SK-N-SH (cell line): ENCODE data around the gene SCAMP2. TPM values are rescaled to one million over a fixed set of nuclear protein-coding genes. Genes with fewer than 3 reads are reported as not detected.

Experiments used
- CTCF ChIA-PET: fragments of 300-600, 350-600 bp; formaldehyde crosslinking; extraction: SDS; loops from one replicate; lab custom pipeline; 2021; lab: Yijun Ruan, JAX
- POLR2A ChIA-PET: fragments of 350-600 bp; sonication (Branson Sonifier 250); formaldehyde crosslinking; extraction: SDS; loops from one replicate; lab custom pipeline; 2020; ENCODE audit warnings: antibody characterized with exemption, inconsistent platforms; lab: Yijun Ruan, JAX
- DNase-seq: peaks from one replicate; pipeline ENCODE4 v3.0.0; 2012
- H2AFZ ChIP-seq: fragments of 200-600 bp; sonication (generic); 2 replicates; pipeline ENCODE4 v1.8.1; 2016; ENCODE audit warnings: antibody characterized with exemption, mild to moderate bottlenecking, low read depth
- H3F3A ChIP-seq: fragments of 200-600 bp; sonication (generic); replicated peaks from 2 replicates; pipeline ENCODE3; 2016; ENCODE audit warnings: antibody characterized with exemption, mild to moderate bottlenecking; ENCODE audit not compliant: insufficient read depth
- H3K27ac ChIP-seq, 2 experiments: fragments of 200-500 bp in 1 of 2; fragments of 200-600 bp in 1 of 2; sonication (Bioruptor generic) in 1 of 2; sonication (generic), shearing (Covaris generic) in 1 of 2; 2 replicates each; pipeline versions ENCODE4 v1.5.1 to v1.6.1; 2014 to 2016; ENCODE audit warnings: low read depth in 2 of 2, inconsistent platforms in 1 of 2, low read length in 1 of 2, mild to moderate bottlenecking in 1 of 2, mixed read lengths in 1 of 2
- H3K27me3 ChIP-seq: fragments of 200-600 bp; sonication (generic), shearing (Covaris generic); 2 replicates; pipeline ENCODE4 v1.6.1; 2016; ENCODE audit warnings: mixed run types; ENCODE audit not compliant: insufficient read depth
- H3K36me3 ChIP-seq, 2 experiments: fragments of 200-500 bp in 1 of 2; fragments of 200-600 bp in 1 of 2; sonication (Bioruptor generic) in 1 of 2; sonication (generic) in 1 of 2; replicated peaks in 1 of 2; 2 replicates each; pipeline versions ENCODE3 to v1.5.1; 2014 to 2016; ENCODE audit warnings: low read length in 1 of 2, mild to moderate bottlenecking in 1 of 2; ENCODE audit not compliant: insufficient read depth in 2 of 2, control insufficient read depth in 1 of 2
- H3K4me1 ChIP-seq, 2 experiments: fragments of 200-500 bp in 1 of 2; fragments of 200-600 bp in 1 of 2; sonication (Bioruptor generic) in 1 of 2; sonication (generic), shearing (Covaris generic) in 1 of 2; 2 replicates each; pipeline versions ENCODE4 v1.5.1 to v1.6.1; 2014 to 2016; ENCODE audit warnings: low read depth in 1 of 2, low read length in 1 of 2, mixed run types in 1 of 2; ENCODE audit not compliant: insufficient read depth in 2 of 2, control insufficient read depth in 1 of 2
- H3K4me2 ChIP-seq: fragments of 200-600 bp; sonication (generic), shearing (Covaris generic); 2 replicates; pipeline ENCODE4 v1.6.1; 2017; ENCODE audit warnings: mixed run types
- H3K4me3 ChIP-seq, 2 experiments: fragments of 200-500 bp in 1 of 2; fragments of 200-600 bp in 1 of 2; sonication (Bioruptor generic) in 1 of 2; sonication (generic), shearing (Covaris generic) in 1 of 2; 2 replicates each; pipeline versions ENCODE4 v1.5.1 to v1.8.1; 2014 to 2016; ENCODE audit warnings: low read depth in 2 of 2, inconsistent platforms in 1 of 2, low read length in 1 of 2, mild to moderate bottlenecking in 1 of 2, mixed read lengths in 1 of 2, moderate library complexity in 1 of 2
- H3K79me2 ChIP-seq: fragments of 200-600 bp; sonication (generic); 2 replicates; pipeline ENCODE4 v1.8.1; 2017; ENCODE audit warnings: mild to moderate bottlenecking; ENCODE audit not compliant: insufficient read depth
- H3K9ac ChIP-seq: fragments of 200-600 bp; sonication (generic); 2 replicates; pipeline ENCODE4 v1.6.1; 2017; ENCODE audit warnings: mixed run types
- H3K9me2 ChIP-seq: fragments of 200-600 bp; sonication (generic); 2 replicates; pipeline ENCODE4 v1.6.1; 2017; ENCODE audit warnings: mixed run types
- H3K9me3 ChIP-seq: fragments of 200-600 bp; sonication (generic); 2 replicates; pipeline ENCODE4 v1.6.1; 2017; ENCODE audit warnings: mixed run types, mild to moderate bottlenecking, moderate library complexity
- H4K20me1 ChIP-seq: fragments of 200-600 bp; sonication (generic); 2 replicates; pipeline ENCODE4 v1.6.1; 2017; ENCODE audit warnings: mild to moderate bottlenecking, mixed run types; ENCODE audit not compliant: insufficient read depth
- ELF1 ChIP-seq: IDR thresholded peaks from 2 replicates; pipeline ENCODE4 v1.4.0; 2012
- FOSL2 ChIP-seq: IDR thresholded peaks from 2 replicates; pipeline ENCODE4 v1.4.0; 2012; ENCODE audit warnings: low read depth, mild to moderate bottlenecking, moderate library complexity, borderline replicate concordance
- MEF2A ChIP-seq: IDR thresholded peaks from 2 replicates; pipeline ENCODE4 v1.4.0; 2012; ENCODE audit warnings: low read depth, borderline replicate concordance
- NFIC ChIP-seq: IDR thresholded peaks from 2 replicates; pipeline ENCODE4 v1.4.0; 2012; ENCODE audit warnings: borderline replicate concordance
- PBX3 ChIP-seq: IDR thresholded peaks from 2 replicates; pipeline ENCODE4; 2012
- RAD21 ChIP-seq: IDR thresholded peaks from 2 replicates; pipeline ENCODE4 v1.6.1; 2012; ENCODE audit warnings: mild to moderate bottlenecking, low read length
- RXRA ChIP-seq: IDR thresholded peaks from 2 replicates; pipeline ENCODE4 v1.4.0; 2012; ENCODE audit warnings: low read depth, mild to moderate bottlenecking, borderline replicate concordance
- SMC3 ChIP-seq: IDR thresholded peaks from 2 replicates; pipeline ENCODE4 v1.6.1; 2012; ENCODE audit warnings: low read depth, low read length, improper control_type of control experiment
- TEAD4 ChIP-seq: IDR thresholded peaks from 2 replicates; pipeline ENCODE4 v1.4.0; 2012; ENCODE audit warnings: mild to moderate bottlenecking, borderline replicate concordance; ENCODE audit not compliant: insufficient read depth
- WGBS: methylation state at CpG from one replicate; pipeline ENCODE4 v1.1.6; 2017; ENCODE audit warnings: low lambda C conversion rate; 5-methylcytosine and 5-hydroxymethylcytosine counted together
- polyA plus RNA-seq, 3 experiments: library from polyadenylated mRNA; depleted of rRNA; stranded (reverse); fragments of >200 nt; gene quantifications; 2 replicates each; pipeline ENCODE4 v1.2.3, GENCODE V29; 2012
- TF ChIP-seq, protein P1 (sequence below): fragments of 150-350 bp; IDR thresholded peaks from 2 replicates; pipeline ENCODE4 v1.6.1; 2017; ENCODE audit warnings: antibody characterized with exemption, low read length, low read depth, borderline replicate concordance
- TF ChIP-seq, protein P2 (sequence below): IDR thresholded peaks from 2 replicates; pipeline ENCODE4 v1.6.1; 2012; ENCODE audit warnings: mild to moderate bottlenecking, low read depth, low read length, moderate library complexity
- TF ChIP-seq, protein P3 (sequence below): IDR thresholded peaks from 2 replicates; pipeline ENCODE4 v1.4.0; 2012; ENCODE audit warnings: low read depth
- TF ChIP-seq, protein P4 (sequence below): fragments of 150-350 bp; IDR thresholded peaks from 2 replicates; pipeline ENCODE4 v1.6.1; 2016; ENCODE audit warnings: mild to moderate bottlenecking, low read depth, low read length

SCAMP2 gene
- polyA plus RNA-seq, 1 of the 3 experiments (the other 2 are of a cell fraction): 88.1 TPM

DNA sequence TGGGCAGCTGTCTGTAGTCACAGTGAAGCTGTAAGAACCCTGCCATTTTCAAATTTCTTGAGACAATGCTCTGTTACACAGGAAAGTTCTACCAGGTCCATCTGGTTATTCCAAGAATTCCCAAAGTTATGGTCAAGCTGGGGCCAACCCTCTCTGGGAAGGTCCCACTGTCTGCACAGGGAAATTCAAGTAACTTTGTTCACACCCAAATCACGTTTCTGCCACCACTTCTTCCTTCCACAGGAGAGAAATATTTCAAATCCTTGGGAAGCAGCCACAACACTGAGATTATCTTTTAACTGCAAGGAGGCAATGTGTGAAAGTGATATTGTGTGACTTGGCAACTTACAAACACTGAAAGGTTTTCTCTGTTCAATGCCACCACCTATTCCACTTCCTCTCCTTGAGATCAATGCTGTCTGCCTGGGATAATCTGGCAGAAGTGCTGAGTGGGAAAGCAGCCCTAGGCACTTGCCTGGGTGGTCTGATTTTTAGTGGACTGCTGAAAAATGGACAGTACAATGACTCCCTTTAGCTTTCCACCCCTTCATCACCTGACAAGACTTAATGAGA lies 5.6 kb downstream of the SCAMP2 start:
- POLR2A ChIA-PET: no interaction called here
- Histone ChIP-seq H3K9me3 (no peaks in the 10 kb centered on the region), H3K27ac (no peak overlapping the region), H3K27me3 (no peaks in the 10 kb centered on the region), H3K36me3 (peaks cover 8 to 10% of the 10 kb centered on the region in 2 experiments), H2AFZ (no peak overlapping the region), H3K9ac (no peak overlapping the region), H3K79me2 (peaks cover 96% of the 10 kb centered on the region), H3K4me3 (no peak overlapping the region), H3F3A (peaks cover 9% of the 10 kb centered on the region), H3K4me1 (peaks cover 15 to 21% of the 10 kb centered on the region in 2 experiments; a peak in 3 of 4 replicates), H3K9me2 (no peaks in the 10 kb centered on the region), H4K20me1 (peaks cover 58% of the 10 kb centered on the region), H3K4me2 (no peak overlapping the region)
- TF ChIP-seq ELF1 (no peak), RAD21 (no peak), SMC3 (no peak), FOSL2 (no peak), PBX3 (no peak), NFIC (no peak), MEF2A (no peak), RXRA (no peak), TEAD4 (no peak)
- TF ChIP-seq, protein P1, sequence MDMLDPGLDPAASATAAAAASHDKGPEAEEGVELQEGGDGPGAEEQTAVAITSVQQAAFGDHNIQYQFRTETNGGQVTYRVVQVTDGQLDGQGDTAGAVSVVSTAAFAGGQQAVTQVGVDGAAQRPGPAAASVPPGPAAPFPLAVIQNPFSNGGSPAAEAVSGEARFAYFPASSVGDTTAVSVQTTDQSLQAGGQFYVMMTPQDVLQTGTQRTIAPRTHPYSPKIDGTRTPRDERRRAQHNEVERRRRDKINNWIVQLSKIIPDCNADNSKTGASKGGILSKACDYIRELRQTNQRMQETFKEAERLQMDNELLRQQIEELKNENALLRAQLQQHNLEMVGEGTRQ: no peak
- TF ChIP-seq, protein P2, sequence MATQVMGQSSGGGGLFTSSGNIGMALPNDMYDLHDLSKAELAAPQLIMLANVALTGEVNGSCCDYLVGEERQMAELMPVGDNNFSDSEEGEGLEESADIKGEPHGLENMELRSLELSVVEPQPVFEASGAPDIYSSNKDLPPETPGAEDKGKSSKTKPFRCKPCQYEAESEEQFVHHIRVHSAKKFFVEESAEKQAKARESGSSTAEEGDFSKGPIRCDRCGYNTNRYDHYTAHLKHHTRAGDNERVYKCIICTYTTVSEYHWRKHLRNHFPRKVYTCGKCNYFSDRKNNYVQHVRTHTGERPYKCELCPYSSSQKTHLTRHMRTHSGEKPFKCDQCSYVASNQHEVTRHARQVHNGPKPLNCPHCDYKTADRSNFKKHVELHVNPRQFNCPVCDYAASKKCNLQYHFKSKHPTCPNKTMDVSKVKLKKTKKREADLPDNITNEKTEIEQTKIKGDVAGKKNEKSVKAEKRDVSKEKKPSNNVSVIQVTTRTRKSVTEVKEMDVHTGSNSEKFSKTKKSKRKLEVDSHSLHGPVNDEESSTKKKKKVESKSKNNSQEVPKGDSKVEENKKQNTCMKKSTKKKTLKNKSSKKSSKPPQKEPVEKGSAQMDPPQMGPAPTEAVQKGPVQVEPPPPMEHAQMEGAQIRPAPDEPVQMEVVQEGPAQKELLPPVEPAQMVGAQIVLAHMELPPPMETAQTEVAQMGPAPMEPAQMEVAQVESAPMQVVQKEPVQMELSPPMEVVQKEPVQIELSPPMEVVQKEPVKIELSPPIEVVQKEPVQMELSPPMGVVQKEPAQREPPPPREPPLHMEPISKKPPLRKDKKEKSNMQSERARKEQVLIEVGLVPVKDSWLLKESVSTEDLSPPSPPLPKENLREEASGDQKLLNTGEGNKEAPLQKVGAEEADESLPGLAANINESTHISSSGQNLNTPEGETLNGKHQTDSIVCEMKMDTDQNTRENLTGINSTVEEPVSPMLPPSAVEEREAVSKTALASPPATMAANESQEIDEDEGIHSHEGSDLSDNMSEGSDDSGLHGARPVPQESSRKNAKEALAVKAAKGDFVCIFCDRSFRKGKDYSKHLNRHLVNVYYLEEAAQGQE: no peak
- TF ChIP-seq, protein P3, sequence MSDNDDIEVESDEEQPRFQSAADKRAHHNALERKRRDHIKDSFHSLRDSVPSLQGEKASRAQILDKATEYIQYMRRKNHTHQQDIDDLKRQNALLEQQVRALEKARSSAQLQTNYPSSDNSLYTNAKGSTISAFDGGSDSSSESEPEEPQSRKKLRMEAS: no peak
- TF ChIP-seq, protein P4, sequence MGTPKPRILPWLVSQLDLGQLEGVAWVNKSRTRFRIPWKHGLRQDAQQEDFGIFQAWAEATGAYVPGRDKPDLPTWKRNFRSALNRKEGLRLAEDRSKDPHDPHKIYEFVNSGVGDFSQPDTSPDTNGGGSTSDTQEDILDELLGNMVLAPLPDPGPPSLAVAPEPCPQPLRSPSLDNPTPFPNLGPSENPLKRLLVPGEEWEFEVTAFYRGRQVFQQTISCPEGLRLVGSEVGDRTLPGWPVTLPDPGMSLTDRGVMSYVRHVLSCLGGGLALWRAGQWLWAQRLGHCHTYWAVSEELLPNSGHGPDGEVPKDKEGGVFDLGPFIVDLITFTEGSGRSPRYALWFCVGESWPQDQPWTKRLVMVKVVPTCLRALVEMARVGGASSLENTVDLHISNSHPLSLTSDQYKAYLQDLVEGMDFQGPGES: no peak
- DNase-seq: no peak
- WGBS: 100% methylated on average over 1 of the region's 1 CpG
- CTCF ChIA-PET: interaction anchor here (0.6 to 1.4 kb wide), 2 partner anchors 11 to 34 kb away, joined by 3 read pairs; no protein-coding TSS in a partner anchor
